DMS153 (cell line): ENCODE data around the gene PREB.

ENCODE experiments used
- DNase-seq: peaks from one replicate; lab custom pipeline; 2025; lab: John Stamatoyannopoulos, UW

PREB gene

GRCh38 chr2:27152796-27153464 is 18.5 kb upstream of the PREB start:
- peak; percentile 76 for DNase-seq

DNA sequence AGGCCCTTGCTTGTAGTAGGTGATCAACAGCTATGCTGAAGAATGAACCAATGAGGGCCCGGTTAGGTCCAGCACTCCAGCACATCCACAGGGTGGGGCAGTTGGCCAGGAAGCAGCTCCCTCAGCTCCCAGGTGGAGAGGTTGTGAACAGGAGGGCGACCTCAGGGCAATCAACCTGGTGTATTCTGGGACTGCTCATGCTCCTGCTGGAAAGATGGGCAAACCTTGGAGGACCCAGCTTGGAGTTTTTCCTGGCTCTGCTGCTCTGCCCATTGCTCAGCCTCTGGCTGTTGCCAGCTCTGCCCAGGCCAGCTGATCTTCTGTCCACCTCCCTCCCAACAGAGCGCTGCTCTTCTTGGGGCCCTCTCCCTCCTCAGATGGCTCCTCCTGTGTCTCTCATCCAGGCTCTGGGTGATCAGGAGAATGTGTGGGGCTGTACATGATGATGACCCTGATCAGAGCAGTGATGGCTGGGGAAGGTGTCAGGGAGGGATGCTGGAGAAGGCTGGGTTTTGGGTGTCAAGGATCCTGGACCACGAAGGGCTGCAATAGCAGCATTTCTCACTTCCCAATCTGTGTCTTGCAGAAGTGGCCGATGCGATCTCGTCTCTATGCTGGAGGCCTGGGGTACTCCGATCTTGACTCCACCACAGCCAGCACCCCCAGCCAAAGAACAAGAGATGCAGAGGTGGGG is 17.8 kb upstream of the PREB start:
- DNase-seq: no peak

DNA sequence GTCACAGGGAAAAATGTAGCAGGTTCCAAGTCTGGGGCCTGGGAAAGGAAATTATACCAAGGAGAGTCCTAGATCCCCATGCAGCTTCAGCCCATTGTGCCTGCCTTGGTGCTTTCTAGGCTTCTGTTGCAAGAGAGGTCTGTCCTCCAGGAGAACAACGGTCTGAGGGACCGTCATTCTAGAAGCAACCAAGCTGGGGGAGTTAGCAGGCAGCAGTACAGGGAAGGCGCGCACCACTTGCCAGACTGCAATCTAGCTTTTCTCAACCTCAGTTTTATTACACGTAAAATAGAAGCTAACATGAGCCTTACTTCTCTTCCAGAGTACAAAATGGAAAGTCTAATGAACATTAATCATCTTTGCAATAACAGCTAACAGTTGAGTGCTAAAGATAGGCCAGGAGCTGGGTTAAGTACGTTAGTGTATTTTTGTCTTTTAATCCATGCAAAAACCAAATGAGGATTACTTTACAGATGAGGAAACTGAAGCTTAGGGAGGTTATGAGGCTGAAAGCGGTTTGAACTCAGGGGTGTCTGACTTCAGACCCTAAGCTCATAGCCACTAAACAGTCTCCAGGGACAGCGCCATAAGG is 16.3 kb upstream of the PREB start:
- DNase-seq: no peak

GRCh38 chr2:27149570-27150405 is 15.4 kb upstream of the PREB start:
- no peak for DNase-seq

GRCh38 chr2:27148801-27149439 is 14.5 kb upstream of the PREB start, which contains the start of gene TCF23:
TSS of gene TCF23 (plus strand) at chr2:27149004. CDS start at chr2:27149134, 130 bp downstream.
- DNase-seq: no peak

- DNase-seq: no peak
These were observed 13.5 kb upstream of the PREB start for GRCh38 chr2:27147935-27148334.

- no peak for DNase-seq
These were observed 11.2 kb upstream of the PREB start for GRCh38 chr2:27145682-27146081.

DNA sequence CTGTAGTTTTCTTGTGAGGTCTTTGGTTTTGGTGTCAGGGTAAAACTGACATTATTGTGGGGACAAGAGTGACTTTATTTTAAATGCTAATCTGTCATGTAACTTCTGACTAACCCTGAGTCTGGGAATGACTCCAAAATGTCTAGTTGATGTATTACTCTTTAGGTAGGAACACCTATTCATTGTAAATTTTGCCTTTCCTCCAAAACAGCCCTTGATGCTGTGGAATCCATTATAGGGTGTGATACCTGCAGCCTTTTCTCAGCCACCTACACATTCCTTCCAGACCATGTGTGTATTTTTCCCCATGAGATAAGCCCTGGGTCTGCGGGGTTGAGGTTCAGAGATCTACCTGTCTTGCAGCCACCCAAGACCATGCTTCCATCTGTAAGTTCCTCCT is 8.8 kb upstream of the PREB start:
- no peak for DNase-seq

DNA sequence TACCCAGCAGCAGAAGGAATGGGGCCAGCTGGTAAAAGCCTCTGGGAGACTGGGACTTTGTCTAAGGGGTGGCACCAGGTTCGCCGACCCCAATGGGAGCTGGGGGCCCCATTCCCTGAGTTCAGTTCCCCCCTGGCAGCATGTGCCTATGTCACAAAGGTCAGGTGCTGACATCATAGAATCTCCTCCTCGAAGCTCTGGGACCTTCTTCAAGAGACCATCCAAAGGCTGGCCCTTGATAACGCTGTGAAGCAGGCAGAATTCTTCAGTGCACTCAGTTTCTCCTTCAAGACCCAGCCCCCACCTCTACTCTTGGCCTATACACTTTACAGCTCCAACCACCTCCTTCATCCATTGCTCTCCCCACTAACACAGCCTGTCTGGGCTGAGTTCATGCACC is 4.9 kb upstream of the PREB start, which contains the start of gene PRR30:
Gene PRR30 (minus strand): TSS at position 101 of the 400 bp plus-strand sequence. CDS start 1,081 bp downstream, outside the sequence.
- no peak for DNase-seq

GRCh38 chr2:27138111-27138510 is 3.7 kb upstream of the PREB start:
- DNase-seq: no peak

GRCh38 chr2:27137322-27137935 is 3.0 kb upstream of the PREB start:
- no peak for DNase-seq

DNA sequence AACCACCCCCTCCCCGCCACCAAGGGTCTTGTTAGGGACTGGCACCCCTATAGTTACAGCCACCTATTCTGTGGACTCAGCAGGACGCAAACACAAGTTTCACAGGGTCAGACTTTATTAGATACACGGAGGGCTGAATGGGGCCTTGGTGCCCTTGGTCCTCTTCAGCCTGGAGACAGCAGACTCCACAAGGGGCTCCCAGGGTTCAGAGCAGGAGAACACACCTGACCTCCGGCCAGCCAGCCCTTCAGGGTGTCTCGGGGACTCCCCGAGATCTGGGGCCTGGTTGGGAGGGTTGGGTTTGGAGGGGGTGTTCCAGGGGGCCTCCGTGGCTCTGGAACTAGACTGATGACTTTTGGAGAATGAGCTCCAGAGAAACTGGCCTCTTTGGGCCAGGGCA is 2.3 kb upstream of the PREB start:
- DNase-seq: no peak

GRCh38 chr2:27135478-27135955 is 1.1 kb upstream of the PREB start:
- DNase-seq: no peak

DNA sequence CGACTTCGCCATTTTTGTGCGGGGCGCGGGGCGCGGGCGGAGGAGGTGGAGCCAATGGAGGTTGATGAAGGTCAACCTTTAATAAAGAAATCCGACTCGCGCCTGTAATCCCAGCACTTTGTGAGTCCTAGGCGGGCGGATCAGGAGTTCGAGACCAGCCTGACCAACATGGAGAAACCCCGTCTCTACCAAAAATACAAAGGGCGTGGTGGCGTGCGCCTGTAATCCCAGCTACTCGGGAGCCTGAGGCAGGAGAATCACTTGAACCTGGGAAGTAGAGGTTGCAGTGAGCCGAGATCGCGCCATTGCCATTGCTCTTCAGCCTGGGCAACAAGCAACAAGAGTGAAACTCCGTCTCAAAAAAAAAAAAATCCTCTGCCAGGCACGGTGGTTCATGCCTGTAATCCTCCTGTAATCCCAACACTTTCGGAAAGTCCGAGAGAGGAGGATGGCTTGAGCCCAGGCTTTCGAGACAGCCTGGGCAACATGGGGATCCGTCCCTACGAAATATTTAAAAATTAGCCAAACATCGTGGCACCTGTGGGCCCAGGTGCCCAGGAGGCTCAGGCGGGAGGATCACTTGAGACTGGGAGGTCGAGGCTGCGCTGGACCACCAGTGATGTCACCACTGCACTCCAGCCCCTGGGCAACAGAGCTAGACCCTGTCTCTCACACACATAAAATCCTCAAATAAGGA is 493 bp upstream of the PREB start:
- DNase-seq: no peak

DNA sequence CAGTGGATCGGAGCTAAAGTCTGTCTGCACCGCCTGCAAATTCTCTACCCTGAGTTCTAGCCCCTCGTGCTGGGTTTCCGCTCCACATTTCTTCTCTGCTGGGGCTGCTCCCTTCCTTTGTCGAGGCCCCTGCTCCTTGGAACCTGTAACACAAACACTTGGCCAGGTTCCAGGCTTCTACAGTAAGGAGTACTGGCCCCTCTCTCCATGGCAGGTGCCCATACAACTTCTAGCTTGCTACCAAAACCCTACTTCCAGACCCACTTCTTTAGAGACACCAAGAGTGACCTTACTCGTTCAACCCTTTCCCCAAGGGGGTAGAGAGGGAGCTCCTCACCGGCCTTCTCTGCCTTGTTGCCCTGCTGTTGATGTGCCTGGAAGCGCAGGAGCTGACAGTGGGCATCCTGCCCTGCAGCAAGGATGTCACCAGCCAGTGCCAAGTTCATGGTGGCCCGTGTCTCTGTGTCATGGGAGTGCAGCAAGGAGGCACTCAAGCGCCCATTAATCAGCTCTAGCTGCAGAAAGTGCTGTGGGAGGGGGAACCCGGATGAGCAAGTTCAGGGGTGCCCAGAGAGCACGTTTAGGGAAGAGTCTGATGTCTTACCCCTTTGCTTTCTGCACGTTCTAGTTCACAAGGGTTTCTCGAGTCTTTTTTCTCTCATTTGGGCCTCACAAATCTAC is 1.1 kb downstream of the PREB start:
- no peak for DNase-seq

DNA sequence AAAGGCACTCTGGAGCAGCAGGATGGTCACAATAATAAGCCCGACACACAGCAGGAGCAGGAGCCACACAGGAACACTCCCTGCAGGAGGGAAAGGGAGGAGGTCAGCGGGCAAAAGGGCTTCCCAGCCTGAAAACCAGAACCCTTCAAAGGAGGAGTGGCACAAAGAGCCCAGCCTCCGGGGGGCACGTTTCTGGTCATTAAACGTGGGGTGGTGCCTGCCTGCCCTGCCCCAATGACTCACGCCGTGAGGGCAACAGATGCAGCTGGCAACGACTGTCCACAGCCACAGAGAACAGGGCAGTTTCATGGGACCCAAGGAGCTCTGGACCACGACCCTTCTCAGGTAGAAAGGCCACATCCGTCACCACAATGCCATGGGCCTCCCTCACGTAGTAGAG is 3.0 kb downstream of the PREB start:
- DNase-seq: no peak

DNA sequence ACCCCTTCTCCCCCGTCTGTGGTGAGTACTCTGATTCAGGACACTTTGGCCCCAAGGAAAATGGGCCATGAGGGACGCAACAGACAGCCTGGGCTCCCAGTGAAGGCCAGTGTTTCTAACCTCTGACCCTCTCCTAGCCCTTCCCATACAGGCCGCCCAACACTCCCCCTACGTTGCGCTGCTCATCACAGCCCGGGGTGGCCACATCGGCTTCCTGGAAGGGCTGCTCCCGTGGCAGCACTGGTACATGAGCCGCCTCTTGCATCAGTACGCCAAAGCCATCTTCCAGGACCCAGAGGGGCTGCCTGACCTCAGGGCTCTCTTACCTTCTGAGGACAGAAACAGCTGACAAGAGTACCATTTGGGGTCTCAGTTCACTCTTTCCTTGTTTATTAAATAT is 4.0 kb downstream of the PREB start:
- DNase-seq: no peak

DNA sequence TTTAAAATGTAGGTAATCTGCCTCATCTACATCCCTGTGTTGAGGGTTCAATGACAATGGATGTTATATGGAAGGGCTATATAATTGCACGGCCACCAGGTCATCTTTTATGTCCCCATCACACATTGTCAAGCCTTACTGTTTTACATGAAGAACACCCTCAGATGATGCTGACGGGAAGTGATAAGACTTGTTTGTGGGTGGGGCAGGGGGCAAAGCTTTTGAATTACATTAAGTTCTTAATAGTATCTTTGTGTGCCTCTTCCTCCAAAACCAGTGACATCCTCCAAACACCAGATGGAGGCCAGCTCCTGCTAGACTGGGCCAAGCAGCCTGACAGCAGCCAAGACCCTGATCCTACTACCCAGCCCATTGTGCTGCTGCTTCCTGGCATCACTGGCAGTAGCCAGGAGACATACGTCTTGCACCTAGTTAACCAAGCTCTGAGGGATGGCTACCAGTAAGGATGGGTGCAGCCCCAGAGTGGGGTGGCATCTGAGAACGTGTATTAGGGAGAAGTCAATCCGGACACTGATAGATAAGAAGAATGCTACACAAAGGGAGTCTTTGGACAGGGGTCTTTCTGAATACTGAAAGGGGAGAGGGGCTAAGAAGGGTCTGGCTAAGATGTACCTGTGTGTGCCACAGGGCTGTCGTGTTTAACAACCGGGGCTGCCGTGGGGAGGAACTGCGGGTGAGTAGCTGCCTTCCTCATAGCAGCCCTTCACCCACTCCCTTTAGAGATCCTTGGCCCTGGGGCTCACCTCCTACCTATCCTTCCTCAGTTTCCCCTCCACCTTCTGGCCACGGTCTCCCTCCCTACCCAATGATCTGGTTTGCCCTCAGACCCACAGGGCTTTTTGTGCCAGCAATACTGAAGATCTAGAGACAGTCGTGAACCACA is 5.5 kb downstream of the PREB start:
- no peak for DNase-seq
